HG02970 (cell line): Measurements from ENCODE around the gene PEAK3.

Experiments
- ATAC-seq: cut with Tn5 transposase; IDR thresholded peaks from one replicate; pipeline ENCODE4 v1.9.1; 2021; ENCODE audit warnings: mild to moderate bottlenecking, moderate library complexity, moderate number of reproducible peaks; ENCODE audit not compliant: unreplicated experiment, low FRiP score

Gene PEAK3

GRCh38 chr19:2282062-2282861 is at the start of gene PEAK3:
Gene PEAK3 (minus strand): TSS chr19:2282175. CDS start chr19:2280931, 1,244 bp downstream.
- no peak for ATAC-seq

- ATAC-seq = no peak
Observed at GRCh38 chr19:2330632-2331284, 48.8 kb upstream of the PEAK3 start.

- ATAC-seq = no peak
Observed at GRCh38 chr19:2330255-2330631, 48.3 kb upstream of the PEAK3 start.

- ATAC-seq = no peak
Observed at GRCh38 chr19:2329501-2329916, 47.5 kb upstream of the PEAK3 start.

GRCh38 chr19:2329149-2329478 is 47.1 kb upstream of the PEAK3 start:
- ATAC-seq = no peak

- peak; percentile 77 for ATAC-seq
Observed at GRCh38 chr19:2328401-2329148, 46.6 kb upstream of the PEAK3 start, which contains the start of the genes LSM7 and SPPL2B. Gene LSM7 (minus strand): TSS chr19:2328586. CDS start chr19:2328566, 20 bp downstream. Gene SPPL2B (plus strand): TSS chr19:2328684. CDS start chr19:2328710, 26 bp downstream.

- peak; percentile 6 for ATAC-seq
Observed at GRCh38 chr19:2327773-2328400, 45.9 kb upstream of the PEAK3 start.

- no peak for ATAC-seq
Observed at GRCh38 chr19:2326699-2327360, 44.9 kb upstream of the PEAK3 start.

GRCh38 chr19:2325281-2326046 is 43.5 kb upstream of the PEAK3 start:
- no peak for ATAC-seq

GRCh38 chr19:2324220-2324948 is 42.4 kb upstream of the PEAK3 start:
- ATAC-seq = no peak

- no peak for ATAC-seq
Observed at GRCh38 chr19:2323707-2324106, 41.7 kb upstream of the PEAK3 start.

- ATAC-seq = no peak
Observed at GRCh38 chr19:2321565-2322283, 39.7 kb upstream of the PEAK3 start.

- ATAC-seq = no peak
Observed at GRCh38 chr19:2320939-2321338, 39.0 kb upstream of the PEAK3 start.

- no peak for ATAC-seq
Observed at GRCh38 chr19:2320049-2320448, 38.1 kb upstream of the PEAK3 start.

- no peak for ATAC-seq
Observed at GRCh38 chr19:2319551-2319950, 37.6 kb upstream of the PEAK3 start.

- no peak for ATAC-seq
Observed at GRCh38 chr19:2318923-2319322, 36.9 kb upstream of the PEAK3 start.

GRCh38 chr19:2317756-2318155 is 35.8 kb upstream of the PEAK3 start:
- no peak for ATAC-seq

GRCh38 chr19:2317300-2317699 is 35.3 kb upstream of the PEAK3 start:
- no peak for ATAC-seq
